Measurements from ENCODE around the gene BCR.

The BCR gene

DNA sequence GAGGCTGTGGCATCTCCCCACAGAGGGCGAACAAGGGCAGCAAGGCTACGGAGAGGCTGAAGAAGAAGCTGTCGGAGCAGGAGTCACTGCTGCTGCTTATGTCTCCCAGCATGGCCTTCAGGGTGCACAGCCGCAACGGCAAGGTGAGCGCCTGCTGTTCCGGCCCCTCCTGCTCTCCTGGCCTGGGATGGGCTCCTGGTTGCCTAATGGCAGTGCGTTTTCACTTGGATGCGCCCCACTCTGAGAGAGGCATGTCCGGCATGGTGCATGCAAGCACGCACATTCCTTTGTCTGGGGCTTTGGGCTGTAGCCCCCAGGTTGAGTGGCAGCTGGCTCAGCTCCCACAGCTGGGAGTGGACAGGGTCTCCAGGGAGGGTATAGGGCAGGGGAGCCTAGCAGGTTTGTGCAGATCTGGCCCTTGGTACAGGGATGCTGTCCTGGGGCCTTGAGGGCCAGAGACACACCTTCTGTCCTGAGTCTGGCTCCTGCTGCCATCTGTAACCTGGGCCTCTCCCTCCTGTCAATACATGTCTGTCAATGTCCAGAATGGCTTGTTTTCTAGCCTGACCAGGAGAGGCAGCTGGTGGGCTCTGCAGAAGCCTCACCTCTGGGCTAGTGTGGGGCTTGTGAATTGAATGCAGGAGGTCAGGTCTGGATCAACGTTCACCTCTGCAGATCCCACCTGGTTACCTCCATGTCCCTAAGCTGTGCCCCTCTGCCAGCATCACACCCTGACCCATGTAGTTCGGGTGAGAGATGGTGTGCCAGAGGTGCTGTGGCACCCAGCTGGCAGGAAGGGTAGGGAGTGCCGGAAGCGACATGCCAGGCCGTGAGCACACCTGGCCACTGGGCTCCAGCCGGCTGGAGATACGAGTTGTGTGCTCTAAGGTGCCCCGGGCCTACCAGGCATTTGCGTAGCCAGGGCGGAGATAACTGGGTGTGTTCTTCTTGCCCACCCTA, 107.1 kb downstream of the BCR start:
- no peak overlapping the region for H3K4me2 ChIP-seq

DNA sequence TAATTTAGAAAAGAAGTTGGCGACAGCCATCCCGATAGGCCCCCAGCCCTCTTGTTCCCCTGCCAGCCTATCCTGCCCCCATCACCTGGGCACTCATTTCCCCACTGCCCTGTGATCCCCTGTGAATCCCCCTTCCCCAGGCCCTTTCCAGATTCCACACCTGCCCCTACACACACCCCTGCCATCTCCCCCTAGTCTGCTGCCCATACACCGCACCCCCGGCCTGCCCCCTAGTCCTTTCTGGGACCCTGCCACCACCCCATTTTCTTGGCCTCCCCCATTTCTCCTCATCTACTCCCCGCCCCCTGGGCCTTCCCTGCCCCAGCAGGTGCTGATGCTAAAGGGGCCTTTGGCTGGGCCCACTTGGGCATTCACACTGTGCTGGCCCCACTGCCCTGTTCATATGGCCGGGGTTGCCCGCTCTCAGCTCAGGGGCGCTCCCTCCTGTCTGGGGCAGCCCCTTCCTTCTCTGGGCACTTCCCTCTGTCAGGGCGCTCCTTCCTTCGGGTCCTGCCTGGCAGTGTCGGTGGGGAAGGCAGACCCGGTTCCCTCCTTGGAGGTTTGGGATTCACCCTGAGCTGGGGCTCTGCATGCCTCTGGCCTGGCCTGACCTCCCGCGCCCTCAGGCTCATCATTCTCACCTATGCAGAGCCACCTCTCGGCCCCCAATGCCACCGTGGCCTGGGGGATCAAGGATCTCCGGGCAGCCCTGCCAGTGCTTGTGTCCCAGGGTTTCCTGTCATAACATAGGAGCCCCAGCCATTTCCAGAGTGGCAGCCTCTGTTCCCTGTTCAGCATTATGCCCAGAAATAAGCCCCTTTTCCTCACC, 108.2 kb downstream of the BCR start:
- H3K4me3 ChIP-seq (IDR thresholded peaks at IDR 0.05; ENCODE audit: insufficient read depth, low read depth, low read length), result no peak overlapping the region
- no peak overlapping the region for H3K9ac ChIP-seq
- H4K20me1 ChIP-seq (ENCODE audit: insufficient read depth), result no peaks in the 10 kb centered on the region
- H3K4me2 ChIP-seq, result no peak overlapping the region
- TF ChIP-seq, protein P1, sequence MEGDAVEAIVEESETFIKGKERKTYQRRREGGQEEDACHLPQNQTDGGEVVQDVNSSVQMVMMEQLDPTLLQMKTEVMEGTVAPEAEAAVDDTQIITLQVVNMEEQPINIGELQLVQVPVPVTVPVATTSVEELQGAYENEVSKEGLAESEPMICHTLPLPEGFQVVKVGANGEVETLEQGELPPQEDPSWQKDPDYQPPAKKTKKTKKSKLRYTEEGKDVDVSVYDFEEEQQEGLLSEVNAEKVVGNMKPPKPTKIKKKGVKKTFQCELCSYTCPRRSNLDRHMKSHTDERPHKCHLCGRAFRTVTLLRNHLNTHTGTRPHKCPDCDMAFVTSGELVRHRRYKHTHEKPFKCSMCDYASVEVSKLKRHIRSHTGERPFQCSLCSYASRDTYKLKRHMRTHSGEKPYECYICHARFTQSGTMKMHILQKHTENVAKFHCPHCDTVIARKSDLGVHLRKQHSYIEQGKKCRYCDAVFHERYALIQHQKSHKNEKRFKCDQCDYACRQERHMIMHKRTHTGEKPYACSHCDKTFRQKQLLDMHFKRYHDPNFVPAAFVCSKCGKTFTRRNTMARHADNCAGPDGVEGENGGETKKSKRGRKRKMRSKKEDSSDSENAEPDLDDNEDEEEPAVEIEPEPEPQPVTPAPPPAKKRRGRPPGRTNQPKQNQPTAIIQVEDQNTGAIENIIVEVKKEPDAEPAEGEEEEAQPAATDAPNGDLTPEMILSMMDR (conservative IDR thresholded peaks at IDR 0.05; ENCODE audit: low read depth, low read length), result no peak
- H3K36me3 ChIP-seq (ENCODE audit: insufficient read depth), result peaks cover 8% of the 10 kb centered on the region; the same call in 1 of the 2 replicates
- H3K79me2 ChIP-seq (ENCODE audit: insufficient read depth, low read depth), result no peaks in the 10 kb centered on the region
- H3K27me3 ChIP-seq (ENCODE audit: insufficient read depth, low read depth), result no peaks in the 10 kb centered on the region
- peaks cover 6% of the 10 kb centered on the region for H3K4me1 ChIP-seq (ENCODE audit: low read depth, poor library complexity, severe bottlenecking)
- no peak overlapping the region for H3K27ac ChIP-seq
- H2AFZ ChIP-seq (ENCODE audit: low read depth), result no peak overlapping the region

More for the DNA sequence above, 107.1 kb downstream of the BCR start:
- Histone ChIP-seq H3K9ac (no peak overlapping the region), H3K36me3 (ENCODE audit: insufficient read depth) (peaks cover 8% of the 10 kb centered on the region; the same call in 1 of the 2 replicates), H4K20me1 (ENCODE audit: insufficient read depth) (no peaks in the 10 kb centered on the region), H3K27ac (no peak overlapping the region), H3K27me3 (ENCODE audit: insufficient read depth, low read depth) (no peaks in the 10 kb centered on the region), H3K79me2 (ENCODE audit: insufficient read depth, low read depth) (no peaks in the 10 kb centered on the region), H3K4me3 (IDR thresholded peaks at IDR 0.05; ENCODE audit: insufficient read depth, low read depth, low read length) (no peak overlapping the region), H2AFZ (ENCODE audit: low read depth) (no peak overlapping the region), H3K4me1 (ENCODE audit: low read depth, poor library complexity, severe bottlenecking) (peaks cover 17% of the 10 kb centered on the region)
- TF ChIP-seq, protein P1 (conservative IDR thresholded peaks at IDR 0.05; ENCODE audit: low read depth, low read length), result no peak

DNA sequence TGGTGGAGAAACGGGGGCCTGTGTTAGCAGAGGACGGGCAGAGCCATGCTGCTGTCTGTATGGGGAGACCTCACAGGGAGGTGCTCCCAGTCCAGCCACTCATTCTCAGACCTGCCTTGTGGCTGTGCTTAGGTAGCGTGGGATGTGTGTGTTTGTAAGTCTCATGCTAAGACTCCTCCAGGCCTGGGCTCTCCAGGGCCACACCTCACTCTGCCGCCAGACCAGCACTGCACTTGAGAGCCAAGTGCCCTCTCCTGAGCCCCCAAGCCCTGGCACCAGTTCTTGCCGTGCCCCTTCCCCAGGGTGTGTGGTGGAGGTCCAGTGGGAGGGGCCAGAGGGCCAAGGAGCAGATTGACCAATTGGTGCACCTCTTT, 108.8 kb downstream of the BCR start:
- Histone ChIP-seq H3K4me1 (ENCODE audit: low read depth, poor library complexity, severe bottlenecking) (no peaks in the 10 kb centered on the region), H3K4me3 (IDR thresholded peaks at IDR 0.05; ENCODE audit: insufficient read depth, low read depth, low read length) (no peak overlapping the region), H3K9ac (no peak overlapping the region), H2AFZ (ENCODE audit: low read depth) (no peak overlapping the region), H3K4me2 (no peak overlapping the region), H4K20me1 (ENCODE audit: insufficient read depth) (no peaks in the 10 kb centered on the region), H3K27ac (no peak overlapping the region), H3K36me3 (ENCODE audit: insufficient read depth) (peaks cover 8% of the 10 kb centered on the region; the same call in 1 of the 2 replicates), H3K79me2 (ENCODE audit: insufficient read depth, low read depth) (no peaks in the 10 kb centered on the region), H3K27me3 (ENCODE audit: insufficient read depth, low read depth) (no peaks in the 10 kb centered on the region)
- TF ChIP-seq, protein P1 (conservative IDR thresholded peaks at IDR 0.05; ENCODE audit: low read depth, low read length), result no peak

DNA sequence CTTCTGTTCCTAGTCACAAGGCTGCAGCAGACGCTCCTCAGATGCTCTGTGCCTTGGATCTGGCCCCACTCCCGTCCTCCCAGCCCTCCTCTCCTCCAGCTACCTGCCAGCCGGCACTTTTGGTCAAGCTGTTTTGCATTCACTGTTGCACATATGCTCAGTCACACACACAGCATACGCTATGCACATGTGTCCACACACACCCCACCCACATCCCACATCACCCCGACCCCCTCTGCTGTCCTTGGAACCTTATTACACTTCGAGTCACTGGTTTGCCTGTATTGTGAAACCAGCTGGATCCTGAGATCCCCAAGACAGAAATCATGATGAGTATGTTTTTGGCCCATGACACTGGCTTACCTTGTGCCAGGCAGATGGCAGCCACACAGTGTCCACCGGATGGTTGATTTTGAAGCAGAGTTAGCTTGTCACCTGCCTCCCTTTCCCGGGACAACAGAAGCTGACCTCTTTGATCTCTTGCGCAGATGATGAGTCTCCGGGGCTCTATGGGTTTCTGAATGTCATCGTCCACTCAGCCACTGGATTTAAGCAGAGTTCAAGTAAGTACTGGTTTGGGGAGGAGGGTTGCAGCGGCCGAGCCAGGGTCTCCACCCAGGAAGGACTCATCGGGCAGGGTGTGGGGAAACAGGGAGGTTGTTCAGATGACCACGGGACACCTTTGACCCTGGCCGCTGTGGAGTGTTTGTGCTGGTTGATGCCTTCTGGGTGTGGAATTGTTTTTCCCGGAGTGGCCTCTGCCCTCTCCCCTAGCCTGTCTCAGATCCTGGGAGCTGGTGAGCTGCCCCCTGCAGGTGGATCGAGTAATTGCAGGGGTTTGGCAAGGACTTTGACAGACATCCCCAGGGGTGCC, 109.8 kb downstream of the BCR start:
- H3K9ac ChIP-seq, result no peak overlapping the region
- H3K4me2 ChIP-seq, result no peak overlapping the region

More for the DNA sequence above, 109.8 kb downstream of the BCR start:
- no peak overlapping the region for H3K4me3 ChIP-seq (IDR thresholded peaks at IDR 0.05; ENCODE audit: insufficient read depth, low read depth, low read length)
- H3K27ac ChIP-seq, result no peak overlapping the region
- H3K36me3 ChIP-seq (ENCODE audit: insufficient read depth), result peaks cover 8% of the 10 kb centered on the region; the same call in 1 of the 2 replicates
- H3K27me3 ChIP-seq (ENCODE audit: insufficient read depth, low read depth), result no peaks in the 10 kb centered on the region
- H3K4me1 ChIP-seq (ENCODE audit: low read depth, poor library complexity, severe bottlenecking), result no peaks in the 10 kb centered on the region
- H4K20me1 ChIP-seq (ENCODE audit: insufficient read depth), result no peaks in the 10 kb centered on the region
- H2AFZ ChIP-seq (ENCODE audit: low read depth), result no peak overlapping the region
- TF ChIP-seq, protein P1 (conservative IDR thresholded peaks at IDR 0.05; ENCODE audit: low read depth, low read length), result peak; percentile 84
- H3K79me2 ChIP-seq (ENCODE audit: insufficient read depth, low read depth), result no peaks in the 10 kb centered on the region
